Stimulated activated CD8-positive, alpha-beta memory T cell treated with anti-CD3 and anti-CD28 coated beads, Interleukin-4, amount 100 ng/mL, for 4 hours (primary cell): ENCODE data around the gene ELMO2.
"Not testable (repeated sequence)": the region's sequence is repeated elsewhere in the genome, so short reads cannot be mapped to it uniquely, and the experiment has no call there.

Experiments
- DNase-seq, 2 donors: peaks; one replicate each; pipeline ENCODE4 v3.0.0-alpha.2; 2020; ENCODE audit warnings: low read depth in 2 of 2, low spot score in 1 of 2

ELMO2 gene

DNA sequence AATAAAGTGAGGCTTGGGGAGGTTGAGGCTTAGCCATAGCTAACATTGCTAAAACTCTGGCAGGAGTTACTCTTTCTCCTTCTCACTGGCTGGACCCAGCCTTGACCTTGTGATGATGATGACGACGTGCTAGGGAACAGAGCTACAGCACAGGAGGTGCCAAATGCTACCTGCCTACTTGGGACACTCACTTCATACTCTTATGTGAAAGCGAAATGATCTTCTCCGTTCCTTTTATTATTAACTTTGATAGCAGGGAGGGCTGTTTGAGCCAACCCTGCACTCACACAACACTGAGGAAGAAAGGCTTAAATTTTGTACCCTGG, 1.2 kb upstream of the ELMO2 start:
- DNase-seq = no peak

DNA sequence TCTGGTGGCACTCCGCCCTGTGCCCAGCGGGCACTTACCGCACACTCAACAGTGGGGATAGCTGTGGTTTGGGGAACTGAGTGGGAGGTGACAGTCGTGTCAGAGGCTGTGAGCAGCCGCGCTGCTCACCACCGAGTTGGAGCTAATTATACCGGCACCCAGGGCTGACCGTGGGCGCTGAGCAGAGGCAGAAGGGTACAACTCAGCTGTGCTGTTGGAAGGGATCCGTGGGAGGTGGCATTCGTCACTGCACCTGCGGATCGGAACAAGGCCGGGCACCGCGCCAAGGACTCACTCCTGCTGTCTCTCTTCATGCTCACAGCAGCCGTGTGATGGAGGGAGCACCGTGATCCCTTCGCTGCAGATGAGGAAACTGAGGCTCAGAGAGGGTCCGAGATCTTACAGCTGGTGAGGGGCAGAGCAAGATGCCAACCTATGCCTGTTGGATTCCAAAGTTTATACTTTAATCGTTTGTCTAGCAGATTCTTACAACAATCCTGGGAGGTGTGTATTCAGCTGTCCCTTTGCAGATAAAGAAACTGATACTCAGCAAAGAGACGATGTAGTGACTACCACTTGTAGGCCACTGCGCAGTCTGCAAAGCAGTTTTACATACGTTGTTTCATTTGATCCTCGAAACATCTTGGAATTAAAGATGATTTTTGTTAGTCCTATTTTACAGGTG, 713 bp upstream of the ELMO2 start:
- DNase-seq = peak; percentile 87 to 91

DNA sequence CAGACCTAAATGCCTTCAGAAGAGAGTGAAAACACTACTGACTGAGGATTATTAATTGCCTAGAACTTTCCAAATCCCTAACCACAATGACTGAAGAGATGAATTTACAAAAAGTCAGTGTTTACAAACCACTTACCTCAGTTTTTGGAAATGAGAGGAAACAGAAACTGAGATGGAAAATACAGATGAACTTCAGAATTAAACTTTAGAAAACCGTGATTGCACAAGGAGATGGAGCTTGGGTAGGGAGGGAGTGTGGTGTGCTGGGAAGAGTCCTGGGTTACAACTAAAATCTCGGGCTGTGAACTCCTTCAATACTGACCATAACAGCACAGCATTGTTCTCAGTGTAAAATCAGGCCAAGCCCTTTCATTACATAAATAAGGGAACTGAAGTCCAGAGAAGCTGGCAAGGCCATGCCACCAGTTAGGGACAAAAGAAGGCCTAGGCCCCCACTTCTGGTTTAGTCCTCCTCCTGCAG, 4.0 kb downstream of the ELMO2 start:
- no peak for DNase-seq

DNA sequence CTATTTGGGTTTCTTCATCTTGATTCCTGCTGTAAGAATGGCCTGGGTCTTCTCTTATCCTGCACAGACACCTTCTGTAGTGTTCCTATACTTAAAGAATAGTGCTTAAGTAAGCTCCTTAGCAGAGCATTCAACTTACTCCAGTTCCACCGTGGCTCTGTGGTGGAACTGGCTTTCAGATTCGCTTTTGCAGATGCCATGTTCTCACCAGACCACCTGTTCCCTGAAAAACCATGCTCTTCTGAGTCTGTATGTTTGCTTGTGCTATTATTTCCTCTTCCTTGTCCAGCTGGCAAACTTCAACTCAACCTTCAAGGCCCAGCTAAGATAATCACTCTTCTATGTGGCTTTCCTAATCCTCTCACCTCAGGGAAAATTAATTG, 4.9 kb downstream of the ELMO2 start:
- DNase-seq = no peak

DNA sequence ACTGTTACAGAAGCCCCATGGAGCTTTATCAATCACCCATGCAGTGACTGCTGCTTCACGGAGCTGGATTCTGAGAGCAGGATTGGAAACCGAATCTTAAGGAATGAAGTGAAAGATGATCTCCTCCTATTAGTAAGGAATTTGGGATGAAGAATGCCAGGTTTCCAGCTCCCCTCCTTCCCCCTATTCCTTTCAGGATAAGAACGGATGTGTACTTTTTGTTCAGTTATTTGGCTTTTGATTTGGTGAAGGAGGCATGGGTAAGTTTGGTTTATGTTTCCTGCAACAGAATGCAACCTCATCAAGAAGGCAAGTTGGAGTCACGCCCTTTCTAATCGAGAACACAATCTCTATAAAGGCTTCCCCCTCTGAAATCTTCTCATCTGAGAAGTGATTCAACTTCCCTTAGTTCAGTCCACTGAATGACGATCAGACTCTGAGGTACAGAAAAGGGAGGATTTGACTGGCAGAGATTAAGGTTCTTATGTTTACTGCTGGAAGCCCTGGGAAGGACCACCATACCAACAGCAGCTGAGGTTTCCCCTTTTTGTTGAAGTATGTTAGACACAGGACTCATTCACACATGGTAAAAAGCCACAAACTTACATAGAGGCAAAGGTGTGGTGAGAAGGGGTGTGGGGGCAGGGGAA, 5.5 kb downstream of the ELMO2 start:
- no peak for DNase-seq

DNA sequence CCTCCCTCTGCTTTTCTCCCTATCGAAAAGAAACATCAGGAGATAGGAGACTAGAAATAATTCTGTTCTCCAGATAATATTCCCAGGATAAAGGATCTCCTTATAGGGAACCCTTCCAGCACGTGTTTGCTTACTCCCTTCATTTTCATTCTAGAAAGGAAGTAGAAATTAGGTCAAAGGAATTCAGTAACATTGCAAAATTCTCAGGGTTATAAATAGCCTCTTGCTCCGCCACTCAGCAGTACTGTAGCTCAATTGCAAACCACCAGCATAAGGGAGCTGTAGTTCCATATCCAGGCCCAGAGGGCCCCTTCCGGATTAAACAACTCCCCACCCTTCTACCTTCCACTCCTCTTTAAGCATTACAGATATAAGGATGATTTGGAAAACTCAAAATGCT, 6.2 kb downstream of the ELMO2 start:
- no peak for DNase-seq

DNA sequence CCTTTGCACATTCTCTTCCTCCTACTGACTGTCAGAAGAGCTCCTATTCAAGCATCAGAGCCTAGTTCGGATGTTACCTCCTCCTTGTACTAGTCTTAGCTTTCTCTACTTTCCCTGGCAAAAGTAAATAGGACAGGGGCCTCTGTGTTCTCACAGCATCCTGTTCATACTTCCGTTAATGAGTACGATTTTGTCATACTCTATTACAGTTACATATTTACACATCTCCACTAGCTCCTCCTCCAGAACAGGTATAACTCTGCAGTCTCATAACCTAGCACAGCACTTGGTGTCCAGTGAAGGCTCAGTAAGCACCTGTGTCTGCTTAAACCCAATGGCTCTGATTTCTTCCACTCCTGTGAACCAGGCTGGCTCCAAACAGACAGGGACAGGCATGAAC, 7.0 kb downstream of the ELMO2 start:
- no peak for DNase-seq

DNA sequence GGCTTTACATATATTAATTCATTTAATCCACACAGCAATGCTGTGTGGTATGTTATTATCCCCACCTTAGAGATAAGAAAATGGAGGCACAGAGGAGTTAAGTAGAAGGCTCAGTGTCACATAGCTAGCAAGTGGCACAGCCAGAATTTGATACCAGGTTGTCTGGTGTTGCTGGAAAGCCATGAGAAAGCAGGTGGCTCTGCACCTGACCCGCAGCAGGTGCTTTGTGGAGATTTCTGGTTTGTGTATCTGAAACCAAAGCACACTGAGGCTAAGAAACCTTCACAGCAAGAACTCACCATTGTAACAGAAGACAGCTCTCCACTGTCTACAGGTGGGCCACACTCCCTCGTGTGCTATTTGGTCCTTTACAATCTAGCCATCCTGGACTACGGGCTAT, 7.5 kb downstream of the ELMO2 start:
- DNase-seq = no peak

DNA sequence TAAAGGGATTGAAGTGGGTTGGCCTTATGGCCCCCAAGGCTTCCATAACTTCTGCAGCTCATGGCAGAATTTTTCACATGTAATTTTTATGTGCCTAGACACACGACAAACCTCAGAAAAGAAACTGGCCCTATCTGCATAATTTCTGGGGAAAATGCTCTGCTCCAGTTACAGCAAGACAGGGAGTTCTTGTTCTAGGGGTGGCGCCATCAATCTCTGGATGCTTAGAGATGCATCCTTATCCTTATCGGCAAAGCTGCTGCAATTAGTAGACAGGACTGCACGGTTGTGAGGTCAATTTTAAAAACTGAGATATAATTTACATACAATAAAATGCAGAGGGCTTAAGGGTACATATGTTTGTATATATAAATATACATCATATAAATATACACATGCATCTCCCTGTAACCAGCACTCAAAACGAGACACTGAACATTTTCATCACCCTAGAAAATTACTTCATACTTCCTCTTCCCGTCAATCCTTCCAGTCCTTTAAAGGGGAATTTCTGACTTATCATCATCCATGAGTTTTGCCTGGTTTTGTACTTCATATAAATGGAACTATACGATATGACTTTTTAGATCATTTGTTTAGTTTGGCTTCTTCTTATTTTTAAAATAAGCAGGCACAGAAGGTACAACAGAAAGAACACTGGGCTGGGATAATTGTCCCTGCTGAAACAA, 10.2 kb downstream of the ELMO2 start:
- DNase-seq = no peak

DNA sequence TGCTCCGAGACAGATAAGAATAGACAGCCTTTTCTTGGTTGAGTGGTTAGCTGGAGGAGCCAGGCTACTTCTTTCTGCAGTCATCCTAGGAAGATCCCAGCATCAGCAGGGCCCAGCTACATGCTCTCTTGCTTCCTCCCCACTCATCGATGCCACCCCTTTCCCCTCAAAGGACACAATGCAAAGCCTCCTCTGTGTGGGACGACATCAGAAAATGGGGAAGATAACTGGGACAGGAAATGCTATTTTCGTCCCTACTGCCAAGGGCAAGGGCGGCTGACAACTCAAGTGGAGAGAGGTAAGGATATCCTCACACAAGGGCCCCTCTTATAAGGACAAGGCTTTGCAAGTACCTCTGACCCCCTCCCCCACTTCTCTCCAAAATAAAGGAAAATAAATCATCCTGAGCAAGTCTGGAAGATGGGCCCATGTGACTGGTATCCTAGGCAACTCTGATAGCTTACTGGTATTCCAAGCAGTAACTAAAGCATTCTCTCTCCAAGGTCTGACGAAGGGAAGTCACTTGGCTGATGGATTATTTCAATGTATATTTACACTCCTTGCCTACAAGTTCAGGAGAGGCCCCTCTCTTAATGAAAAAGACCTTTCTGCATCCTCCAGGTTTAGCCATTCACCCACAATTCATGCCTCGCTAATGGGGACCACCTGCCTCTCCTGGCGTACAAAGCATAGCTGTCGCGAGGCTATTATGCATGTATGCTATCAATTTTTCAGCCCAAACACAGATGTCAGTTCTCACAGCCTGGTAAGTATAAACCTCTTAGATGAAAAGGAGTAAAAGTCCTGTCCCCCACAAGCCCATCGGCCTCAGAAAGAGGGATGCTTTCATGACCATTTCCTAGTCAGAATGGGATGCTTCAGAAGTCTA, 11.3 kb downstream of the ELMO2 start:
- DNase-seq = no peak

DNA sequence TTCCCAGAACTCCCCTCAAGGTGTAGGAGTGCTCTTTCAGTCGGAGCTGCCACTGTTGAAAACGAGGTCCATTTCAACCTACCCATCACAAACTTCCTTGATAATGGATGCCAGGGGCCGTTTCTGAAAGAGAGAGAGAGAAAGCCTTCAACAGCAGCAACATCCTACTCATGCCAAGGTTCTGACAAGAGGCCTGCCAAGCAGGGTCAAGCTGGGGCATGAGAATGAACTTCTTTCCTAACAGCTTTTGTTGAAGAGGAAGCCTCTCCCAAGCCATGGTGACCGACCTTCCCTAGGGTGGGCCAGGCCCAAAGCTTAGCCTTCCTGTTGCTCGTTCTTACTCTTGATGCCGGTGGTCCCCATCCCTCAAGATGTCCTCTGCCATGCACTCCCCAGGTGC, 12.4 kb downstream of the ELMO2 start:
- DNase-seq = no peak

DNA sequence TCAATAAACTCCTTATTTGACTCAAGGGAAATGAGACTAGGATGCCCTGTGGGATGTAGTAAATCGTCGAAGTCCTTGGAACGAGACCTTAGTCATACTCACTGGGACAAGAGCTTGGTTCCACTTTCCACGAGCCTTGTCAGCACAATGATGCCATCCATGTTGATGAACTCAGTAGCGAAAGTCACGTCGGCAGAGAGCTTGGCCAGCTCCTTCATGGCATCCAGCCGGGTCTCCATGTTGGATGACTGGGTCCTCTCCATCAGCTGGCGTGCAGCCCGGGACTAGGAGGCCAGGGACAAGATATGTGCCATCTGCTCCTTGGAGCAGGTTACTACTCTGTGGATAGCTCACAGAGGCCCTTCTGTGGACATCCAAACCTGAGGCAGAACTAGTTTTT, 17.5 kb downstream of the ELMO2 start:
- no peak for DNase-seq

DNA sequence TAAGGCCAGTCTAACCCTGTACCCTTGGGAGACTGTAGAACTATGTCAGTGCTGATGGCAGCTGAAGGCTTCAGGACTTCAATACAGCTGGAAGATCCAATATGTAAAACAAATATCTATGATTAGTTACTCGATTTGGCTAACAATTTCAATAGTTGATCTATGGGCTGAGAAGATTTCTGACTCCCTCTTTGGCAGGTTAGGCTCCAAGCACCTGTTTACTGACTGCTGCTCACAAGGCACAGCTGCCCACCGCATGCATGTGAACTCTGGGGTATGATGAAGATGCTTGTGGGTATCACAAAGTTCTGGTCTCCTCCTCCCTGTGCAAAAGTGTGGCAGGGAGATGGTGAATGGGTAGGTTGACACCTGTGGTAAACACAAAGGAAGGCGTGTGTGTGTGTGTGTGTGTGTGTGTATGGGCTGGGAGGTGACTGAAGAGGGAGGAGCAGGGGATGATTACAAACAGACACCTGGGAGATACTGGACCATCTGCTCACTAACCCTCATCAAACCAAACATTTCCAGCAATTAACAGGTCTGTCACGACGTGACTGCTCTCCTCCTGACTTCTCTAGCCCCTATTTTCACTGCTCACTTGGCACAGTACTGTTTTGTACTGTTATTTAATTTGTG, 18.1 kb downstream of the ELMO2 start:
- DNase-seq = no peak

DNA sequence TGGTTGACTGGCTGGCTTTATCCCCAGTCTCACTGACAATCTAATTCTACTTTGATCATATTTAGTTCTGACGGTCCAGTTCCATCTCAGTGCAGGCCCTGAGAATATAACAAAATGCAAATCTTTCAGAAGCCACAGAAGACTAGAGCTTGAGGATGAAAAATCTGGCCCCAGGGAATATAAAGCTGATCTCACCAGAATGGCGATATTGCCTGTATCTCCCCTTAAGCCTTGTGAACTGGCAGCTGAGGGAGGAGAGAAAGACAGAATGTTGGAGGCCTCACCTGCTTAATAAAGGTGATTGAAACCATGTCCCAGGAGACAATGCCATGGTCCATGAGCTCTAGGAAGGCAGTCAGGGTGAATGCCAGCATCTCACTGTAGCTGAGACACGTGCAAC, 19.4 kb downstream of the ELMO2 start:
- DNase-seq = not testable (repeated sequence)

DNA sequence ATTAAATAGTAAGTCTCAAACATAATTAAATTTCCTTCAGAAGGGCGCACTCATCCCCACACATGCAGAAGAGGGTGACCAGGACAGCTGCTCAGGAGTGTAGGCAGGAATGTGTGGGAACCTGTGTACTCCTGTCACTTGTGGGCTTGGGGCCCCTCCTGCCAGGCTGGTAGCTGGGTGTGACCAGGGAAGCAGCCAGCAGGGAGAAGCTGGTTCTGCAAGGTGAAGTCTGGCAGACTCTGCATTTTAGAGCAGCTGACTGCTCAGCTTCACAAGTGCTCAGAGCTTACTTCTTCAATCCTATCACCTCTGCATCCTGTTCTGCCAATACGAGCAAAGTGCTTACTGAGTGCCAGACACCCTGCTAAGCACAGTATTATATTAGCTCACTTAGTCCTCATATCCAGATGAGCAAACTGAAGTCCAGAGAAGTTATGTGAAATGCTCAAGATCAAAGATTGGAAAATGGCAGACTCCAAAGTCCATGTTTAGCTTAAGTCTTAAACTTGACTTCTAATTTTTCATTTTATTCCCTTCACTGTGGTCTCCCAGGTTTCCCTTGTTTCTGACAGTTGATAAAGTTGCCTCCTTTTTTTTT, 27.9 kb downstream of the ELMO2 start:
- no peak for DNase-seq

DNA sequence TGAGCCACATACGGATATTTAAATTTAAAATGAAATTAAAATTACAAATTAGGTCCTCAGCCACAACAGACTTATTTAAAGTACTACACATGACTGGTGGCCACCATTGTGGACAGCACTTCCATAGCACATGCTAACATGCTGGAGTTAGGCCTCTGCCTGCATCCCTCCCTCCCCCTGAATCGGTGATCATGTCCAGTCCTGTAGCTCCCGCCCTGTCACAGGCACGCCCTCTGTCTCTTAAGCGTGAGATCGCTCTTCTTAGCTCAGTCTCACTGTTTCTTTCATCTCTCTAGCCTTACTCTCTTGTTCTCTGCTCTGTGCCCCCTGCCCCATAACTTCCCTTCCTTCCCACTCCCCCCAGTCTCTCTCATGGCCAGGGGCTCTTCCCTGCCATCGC, 28.9 kb downstream of the ELMO2 start:
- no peak for DNase-seq

DNA sequence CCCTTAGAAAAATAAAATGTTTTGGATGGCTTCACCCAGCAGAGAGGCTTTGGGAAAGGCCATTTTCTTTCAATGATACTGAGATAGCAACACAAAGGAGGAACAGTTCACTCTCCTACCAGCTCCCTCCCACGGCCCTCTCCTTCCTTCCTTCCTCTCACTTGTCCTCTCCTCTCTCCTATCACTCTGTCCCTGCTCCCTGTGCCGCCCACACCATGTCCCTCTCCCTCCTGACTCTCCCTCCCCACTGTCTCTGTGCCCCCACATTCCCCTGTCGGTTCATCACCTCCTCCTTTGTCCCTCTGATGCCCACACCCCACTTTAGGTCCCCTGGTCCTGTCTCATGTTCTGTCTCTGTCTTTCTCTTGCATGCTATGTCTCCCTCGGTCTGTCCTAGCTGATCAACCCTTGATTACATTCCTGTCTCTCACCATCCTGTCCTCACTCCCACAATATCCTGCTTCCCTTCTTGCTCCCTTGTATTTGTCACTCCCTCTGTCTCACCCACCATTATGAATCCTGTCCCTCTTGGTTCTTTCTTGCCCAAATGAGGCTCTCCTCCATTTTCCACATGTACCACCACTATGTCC, 30.1 kb downstream of the ELMO2 start:
- DNase-seq = no peak

DNA sequence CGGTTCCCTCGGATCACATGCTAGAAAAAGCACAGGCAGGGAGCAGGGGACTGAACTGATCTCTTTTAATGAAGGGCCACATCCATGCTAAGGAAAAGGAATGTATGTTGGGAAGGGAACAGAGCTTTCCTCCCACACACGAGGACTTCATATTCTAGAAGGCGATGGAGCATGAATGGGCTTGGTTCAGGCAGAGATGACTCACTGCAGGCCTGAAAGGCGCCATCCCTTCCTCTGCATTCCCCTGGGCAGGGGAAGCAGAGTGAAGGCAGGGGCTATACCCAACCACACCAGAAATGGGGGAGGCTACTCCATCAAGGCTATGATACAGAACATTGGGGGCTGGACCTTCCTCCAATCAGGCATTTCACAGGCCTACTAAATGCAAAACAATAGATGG, 30.6 kb downstream of the ELMO2 start:
- no peak for DNase-seq

DNA sequence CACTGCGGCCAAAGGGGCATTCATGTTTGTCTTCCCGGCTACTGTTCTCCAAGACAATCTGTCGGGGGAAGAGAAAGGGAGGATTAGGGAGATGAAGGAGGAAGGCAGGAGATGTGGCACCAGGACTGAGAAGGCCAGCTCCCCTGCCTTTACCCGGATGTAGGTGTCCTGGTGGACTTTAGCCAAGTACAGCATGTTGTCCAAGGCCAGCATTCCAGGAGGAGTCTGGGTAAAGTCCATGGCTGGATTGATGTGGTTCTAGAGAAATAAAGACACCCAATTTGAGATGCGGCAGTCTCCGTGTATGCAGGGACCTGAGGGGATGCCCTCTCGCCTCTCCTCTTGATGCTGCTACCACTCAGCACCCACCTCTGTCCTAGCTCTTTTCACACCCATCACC, 32.0 kb downstream of the ELMO2 start:
- DNase-seq = no peak

DNA sequence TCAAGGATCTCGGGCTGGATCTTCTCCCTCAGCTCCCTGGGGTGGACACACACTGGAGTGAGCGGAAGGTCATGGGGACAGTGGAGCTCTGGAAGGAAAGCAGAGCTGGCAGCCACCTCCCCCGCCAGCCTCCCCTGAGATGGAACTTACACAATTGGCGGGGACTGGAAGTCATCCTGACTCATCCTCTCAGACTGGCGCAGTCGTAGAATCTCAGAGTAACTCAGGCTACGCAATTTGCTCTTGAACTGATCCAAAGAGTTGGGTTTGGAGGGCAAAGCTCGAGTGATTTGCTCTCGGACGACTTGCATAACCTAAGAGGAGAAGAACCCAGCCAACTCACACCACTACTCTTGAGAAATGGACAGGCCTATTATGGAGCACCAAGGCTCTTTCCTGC, 34.8 kb downstream of the ELMO2 start:
- no peak for DNase-seq

DNA sequence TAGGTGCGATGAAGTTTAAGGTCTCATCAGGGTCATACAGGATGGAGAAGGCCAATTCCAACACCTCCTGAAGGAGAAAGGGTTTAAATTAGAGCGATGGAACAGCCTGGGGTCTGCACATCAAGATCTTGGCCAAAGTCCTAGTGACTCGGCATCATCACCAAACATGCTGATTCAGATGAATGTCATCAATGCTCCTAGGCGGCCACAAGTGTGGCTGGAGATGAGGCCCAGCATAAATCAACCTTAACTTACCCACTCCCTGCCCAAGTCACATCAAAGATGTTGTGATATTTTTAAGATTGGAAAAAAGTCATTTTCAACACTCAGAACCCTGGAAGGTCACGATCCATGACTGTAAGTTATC, 37.5 kb downstream of the ELMO2 start:
- DNase-seq = no peak
